Mesothelial cell of epicardium (in vitro differentiated cells): Measurements from ENCODE around the gene MLC1. TPM values are rescaled to one million over a fixed set of nuclear protein-coding genes. Genes with fewer than 3 reads are reported as not detected.
A peak's percentile ranks its signal among the peaks of the same experiment; 100 is the strongest.

ENCODE experiments used
- DNase-seq, 2 experiments: peaks; one replicate each; pipeline ENCODE4 v3.0.0; 2021; ENCODE audit warnings: low spot score in 2 of 2; ENCODE audit not compliant: unreplicated experiment in 2 of 2
- H3K27ac Mint-ChIP-seq: 2 replicates; pipeline ENCODE4 v1.8.0; 2021; ENCODE audit warnings: mixed read lengths
- H3K27me3 Mint-ChIP-seq: 2 replicates; pipeline ENCODE4 v1.8.0; 2021; ENCODE audit warnings: low read depth, mixed read lengths
- H3K36me3 Mint-ChIP-seq: 2 replicates; pipeline ENCODE4 v1.8.0; 2021; ENCODE audit warnings: mixed read lengths
- H3K4me1 Mint-ChIP-seq: 2 replicates; pipeline ENCODE4 v1.8.0; 2021; ENCODE audit warnings: mixed read lengths
- H3K4me3 Mint-ChIP-seq: 2 replicates; pipeline ENCODE4 v1.8.0; 2021; ENCODE audit warnings: mild to moderate bottlenecking, moderate library complexity, mixed read lengths
- H3K9me3 Mint-ChIP-seq: 2 replicates; pipeline ENCODE4 v1.8.0; 2021; ENCODE audit warnings: mixed read lengths
- total RNA-seq: library from RNA; stranded (reverse); gene quantifications from 3 replicates; pipeline ENCODE4 v1.2.1, GENCODE V29; 2021
- TF ChIP-seq, protein P1 (sequence below): fragments of 200-600 bp; sonication (generic); IDR thresholded peaks from one replicate; pipeline ENCODE4 v1.5.0; 2021; ENCODE audit warnings: antibody characterized with exemption; ENCODE audit not compliant: unreplicated experiment

Gene MLC1
- total RNA-seq, 1 donor from 2014 or later: 2.1 TPM

GRCh38 chr22:50012211-50013181 lies 72.7 kb downstream of the MLC1 start, which contains the start of gene IL17REL:
Gene IL17REL, minus strand, starts transcription at chr22:50012765. Its CDS starts 119 bp downstream, at chr22:50012646.
- peaks cover 7% of the 10 kb centered on the region for H3K4me1 Mint-ChIP-seq
- TF ChIP-seq, protein P1, sequence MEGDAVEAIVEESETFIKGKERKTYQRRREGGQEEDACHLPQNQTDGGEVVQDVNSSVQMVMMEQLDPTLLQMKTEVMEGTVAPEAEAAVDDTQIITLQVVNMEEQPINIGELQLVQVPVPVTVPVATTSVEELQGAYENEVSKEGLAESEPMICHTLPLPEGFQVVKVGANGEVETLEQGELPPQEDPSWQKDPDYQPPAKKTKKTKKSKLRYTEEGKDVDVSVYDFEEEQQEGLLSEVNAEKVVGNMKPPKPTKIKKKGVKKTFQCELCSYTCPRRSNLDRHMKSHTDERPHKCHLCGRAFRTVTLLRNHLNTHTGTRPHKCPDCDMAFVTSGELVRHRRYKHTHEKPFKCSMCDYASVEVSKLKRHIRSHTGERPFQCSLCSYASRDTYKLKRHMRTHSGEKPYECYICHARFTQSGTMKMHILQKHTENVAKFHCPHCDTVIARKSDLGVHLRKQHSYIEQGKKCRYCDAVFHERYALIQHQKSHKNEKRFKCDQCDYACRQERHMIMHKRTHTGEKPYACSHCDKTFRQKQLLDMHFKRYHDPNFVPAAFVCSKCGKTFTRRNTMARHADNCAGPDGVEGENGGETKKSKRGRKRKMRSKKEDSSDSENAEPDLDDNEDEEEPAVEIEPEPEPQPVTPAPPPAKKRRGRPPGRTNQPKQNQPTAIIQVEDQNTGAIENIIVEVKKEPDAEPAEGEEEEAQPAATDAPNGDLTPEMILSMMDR: no peak
- H3K36me3 Mint-ChIP-seq: no peaks in the 10 kb centered on the region
- no peak within 1 kb of the TSS for H3K27ac Mint-ChIP-seq
- peaks cover 75% of the 10 kb centered on the region for H3K27me3 Mint-ChIP-seq
- no peaks in the 10 kb centered on the region for H3K9me3 Mint-ChIP-seq
- peak within 1 kb of the TSS; percentile 49 for H3K4me3 Mint-ChIP-seq
- no peak for DNase-seq

DNA sequence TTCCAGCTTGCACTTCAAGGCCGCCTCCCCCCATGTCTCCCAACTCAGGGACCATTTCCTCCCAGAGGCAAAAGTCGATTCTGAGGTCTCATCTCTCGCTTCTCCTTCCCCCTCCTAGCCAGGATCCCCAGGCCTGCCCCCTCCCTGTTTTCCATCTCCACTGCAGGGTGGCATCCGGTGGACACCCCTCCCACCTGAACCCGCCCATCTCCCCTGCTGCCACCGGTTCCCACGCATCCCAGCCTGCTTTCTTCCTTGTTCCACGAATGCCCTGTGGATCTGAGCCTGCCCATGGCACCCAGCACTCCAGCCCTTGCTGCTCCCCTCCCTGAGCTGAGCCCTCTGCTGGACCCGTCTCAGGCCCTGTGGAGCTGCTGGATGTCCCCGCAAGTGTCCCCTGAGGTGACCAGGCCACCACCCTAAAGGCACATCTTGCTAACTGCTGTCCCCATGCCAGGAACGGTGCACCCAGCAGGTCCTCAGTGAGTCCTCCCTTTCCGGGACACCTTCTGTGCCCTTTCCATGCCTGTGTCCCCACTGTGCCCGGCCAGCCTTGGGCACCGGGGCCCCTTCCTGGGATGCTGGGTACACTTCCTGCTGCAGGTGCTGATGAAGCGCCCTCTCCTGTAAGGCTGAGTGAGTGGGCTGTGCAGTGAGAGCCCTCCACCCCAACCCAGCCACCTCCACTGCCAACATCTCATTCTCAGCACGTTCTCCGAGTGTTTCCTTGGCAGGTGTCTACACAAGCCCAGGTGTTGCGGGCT lies 73.6 kb downstream of the MLC1 start:
- DNase-seq: no peak
- H3K4me1 Mint-ChIP-seq: peaks cover 7% of the 10 kb centered on the region
- TF ChIP-seq, protein P1: no peak
- H3K9me3 Mint-ChIP-seq: no peaks in the 10 kb centered on the region
- H3K27me3 Mint-ChIP-seq: peaks cover 68% of the 10 kb centered on the region
- H3K4me3 Mint-ChIP-seq: peak overlapping the region; percentile 49
- no peak overlapping the region for H3K27ac Mint-ChIP-seq
- H3K36me3 Mint-ChIP-seq: no peaks in the 10 kb centered on the region

DNA sequence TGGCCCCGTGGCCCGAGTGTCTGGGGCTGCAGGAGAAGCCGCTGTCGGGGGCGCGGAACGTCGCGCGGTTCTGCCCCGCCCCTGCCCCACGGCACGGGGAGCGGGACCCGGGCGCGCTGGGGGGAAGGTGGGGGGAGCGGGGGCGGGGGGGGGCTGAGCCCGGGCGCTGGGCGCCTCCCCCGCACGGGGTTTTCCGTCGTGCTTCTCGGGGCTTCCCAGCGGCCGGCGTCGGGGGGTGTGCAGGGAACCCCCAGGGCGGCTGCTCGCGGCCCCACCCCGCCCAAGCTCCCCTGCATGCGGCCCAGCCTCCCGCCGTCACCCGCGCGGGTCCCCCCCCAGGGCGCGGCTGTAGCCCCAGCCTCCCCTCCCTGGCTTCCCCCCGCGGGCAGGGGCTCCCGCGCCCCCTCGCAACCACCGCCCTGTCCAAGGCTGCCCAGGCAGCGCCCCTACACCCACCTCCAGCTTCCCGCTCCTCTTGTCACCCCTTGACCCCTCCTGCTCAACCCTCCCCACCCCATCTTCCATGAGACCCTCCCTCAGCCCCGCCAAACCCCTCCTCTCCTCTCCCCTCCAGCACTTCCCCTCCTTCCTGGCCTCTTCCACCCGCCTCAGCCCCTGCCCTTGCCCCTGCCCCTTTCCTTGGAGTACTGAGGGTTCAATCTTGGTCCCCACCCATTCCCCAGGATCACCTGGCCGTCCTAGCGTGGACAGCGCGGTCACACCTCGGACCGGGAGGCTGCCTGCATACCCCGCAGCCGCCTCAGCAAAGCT lies 74.4 kb downstream of the MLC1 start:
- no peak overlapping the region for H3K27ac Mint-ChIP-seq
- peak overlapping the region; percentile 49 for H3K4me3 Mint-ChIP-seq
- peaks cover 7% of the 10 kb centered on the region for H3K4me1 Mint-ChIP-seq
- TF ChIP-seq, protein P1: no peak
- H3K36me3 Mint-ChIP-seq: no peaks in the 10 kb centered on the region
- DNase-seq: no peak
- H3K9me3 Mint-ChIP-seq: no peaks in the 10 kb centered on the region
- H3K27me3 Mint-ChIP-seq: peaks cover 60% of the 10 kb centered on the region

DNA sequence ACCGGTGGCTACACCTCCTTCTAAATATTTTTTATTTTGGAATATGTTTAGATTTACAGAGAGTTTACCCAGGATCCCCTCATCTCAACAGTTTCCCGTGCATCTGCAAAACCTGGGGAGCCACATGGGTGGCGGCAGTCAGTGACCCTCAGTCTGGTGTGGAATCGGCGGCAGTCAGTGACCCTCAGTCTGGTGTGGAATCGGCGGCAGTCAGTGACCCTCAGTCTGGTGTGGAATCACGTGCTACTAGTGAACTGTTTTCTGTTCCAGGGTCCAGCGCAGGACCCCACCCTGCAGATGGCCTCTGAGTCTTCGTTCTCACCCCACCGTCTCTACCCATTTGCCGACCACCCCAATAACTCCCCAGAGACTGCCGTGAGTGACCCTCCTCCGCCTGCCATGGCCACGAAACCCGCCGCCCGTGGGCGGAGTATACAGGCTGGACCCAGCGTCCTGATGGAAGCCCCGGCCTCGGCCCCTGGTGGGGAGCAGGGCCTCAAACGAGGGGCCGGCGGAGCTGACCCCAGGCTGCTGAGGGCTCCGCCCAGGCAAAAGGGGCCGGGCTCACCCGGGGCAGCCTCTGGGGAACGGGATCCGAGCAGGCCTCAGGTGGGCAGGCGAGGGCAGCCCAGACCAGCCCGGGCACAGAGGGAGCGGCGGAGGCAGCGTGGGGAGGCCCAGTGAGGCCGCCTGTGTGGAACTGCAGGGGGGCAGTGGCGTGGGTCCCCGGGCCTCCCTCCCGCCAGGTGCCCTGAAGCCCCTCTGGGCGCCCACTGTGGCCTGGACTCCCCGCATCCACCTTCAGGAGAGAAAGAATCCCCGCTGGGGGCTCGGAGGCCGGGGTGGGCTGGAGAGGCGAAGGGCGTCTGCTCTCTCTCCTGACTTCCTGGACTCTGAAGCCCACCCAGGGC lies 75.2 kb downstream of the MLC1 start:
- DNase-seq: no peak

More for the DNA sequence above, 75.2 kb downstream of the MLC1 start:
- Mint-ChIP-seq H3K36me3 (no peaks in the 10 kb centered on the region), H3K4me1 (peaks cover 7% of the 10 kb centered on the region), H3K9me3 (no peaks in the 10 kb centered on the region), H3K4me3 (no peak overlapping the region), H3K27ac (no peak overlapping the region), H3K27me3 (peaks cover 57% of the 10 kb centered on the region)
- TF ChIP-seq, protein P1: no peak

Other genes starting within 250 kb of the MLC1 start
- gene ZBED4, start 231.6 kb downstream of the MLC1 start, total RNA-seq: 32.3 to 33.3 TPM (median 32.6 TPM) in 3 replicates
- 26.4 to 30.9 TPM (median 26.8 TPM) in 3 replicates for gene ALG12, start 167.0 kb downstream of the MLC1 start, total RNA-seq
- gene CRELD2, start 166.8 kb downstream of the MLC1 start, total RNA-seq: 41.4 to 42.2 TPM (median 41.9 TPM) in 3 replicates
- 57.5 to 62.5 TPM (median 59.8 TPM) in 3 replicates for gene PIM3, start 124.7 kb downstream of the MLC1 start, total RNA-seq
- 0.29 to 0.31 TPM (median 0.31 TPM) in 3 replicates for gene IL17REL, start 72.7 kb downstream of the MLC1 start, total RNA-seq
- 0.11 to 0.44 TPM (median 0.13 TPM) in 3 replicates for gene TTLL8, start 27.1 kb downstream of the MLC1 start, total RNA-seq
- gene MOV10L1, start 4.6 kb upstream of the MLC1 start, total RNA-seq: 1.7 to 3.5 TPM (median 2.8 TPM) in 3 replicates
- 6.0 to 7.0 TPM (median 6.4 TPM) in 3 replicates for gene PANX2, start 85.3 kb upstream of the MLC1 start, total RNA-seq
- 44.3 to 44.6 TPM (median 44.4 TPM) in 3 replicates for gene TRABD, start 100.5 kb upstream of the MLC1 start, total RNA-seq
- 25.5 to 28.3 TPM (median 26.9 TPM) in 3 replicates for gene SELENOO, start 115.6 kb upstream of the MLC1 start, total RNA-seq
- 64.1 to 65.9 TPM (median 65.3 TPM) in 3 replicates for gene TUBGCP6, start 159.6 kb upstream of the MLC1 start, total RNA-seq
- gene HDAC10, start 165.8 kb upstream of the MLC1 start, total RNA-seq: 77.6 to 81.3 TPM (median 79.5 TPM) in 3 replicates
- 55.6 to 63.3 TPM (median 57.2 TPM) in 3 replicates for gene MAPK12, start 176.3 kb upstream of the MLC1 start, total RNA-seq
- 5.9 to 8.4 TPM (median 8.3 TPM) in 3 replicates for gene MAPK11, start 185.0 kb upstream of the MLC1 start, total RNA-seq
- 467 to 493 TPM (median 468 TPM) in 3 replicates for gene PLXNB2, start 222.2 kb upstream of the MLC1 start, total RNA-seq
- 19.0 to 20.7 TPM (median 19.2 TPM) in 3 replicates for gene DENND6B, start 241.6 kb upstream of the MLC1 start, total RNA-seq